HCT116 (cell line): Measurements from ENCODE around the gene PIK3R6. TPM values are rescaled to one million over a fixed set of nuclear protein-coding genes. Genes with fewer than 3 reads are reported as not detected.

Source experiments
- ATAC-seq: fragments of 200-7000 bp; cut with Tn5 transposase; 2 replicates; pipeline ENCODE4 v1.9.1; 2020; ENCODE audit warnings: mild to moderate bottlenecking, moderate library complexity
- BruUV-seq: library from RNA; stranded (reverse); fragments of 400-500 nt; replicated peaks from 2 replicates; lab custom pipeline; 2021; lab: Mats Ljungman, UMichigan
- CTCF ChIA-PET: fragments of 300-600 bp; sonication (Branson Sonifier 250); formaldehyde crosslinking; loops from one replicate; lab custom pipeline; 2021; ENCODE audit warnings: antibody characterized with exemption; lab: Charles Lee
- POLR2A ChIA-PET: fragments of 300-600, 350-600 bp; sonication (Branson Sonifier 250); formaldehyde crosslinking; loops from one replicate; lab custom pipeline; 2021; ENCODE audit warnings: antibody characterized with exemption; lab: Charles Lee
- RAD21 ChIA-PET, 2 experiments: fragments of 300-600 bp; sonication (Branson Sonifier 250); formaldehyde crosslinking; loops; one replicate each; lab custom pipeline; 2023; ENCODE audit warnings: low total read pairs in 2 of 2; ENCODE audit not compliant: uncharacterized antibody in 2 of 2, unreplicated experiment in 2 of 2, low non-redundant PET in 1 of 2; lab: Charles Lee
- DNase-seq: peaks from one replicate; pipeline ENCODE4 v3.0.0-alpha.2; 2010; ENCODE audit warnings: low read depth, low spot score
- H2AFZ ChIP-seq: fragments of 200-600 bp; shearing (Covaris generic), sonication (generic); 2 replicates; pipeline ENCODE4 v1.6.1; 2017; ENCODE audit warnings: low read depth, mixed run types, mixed read lengths, antibody characterized with exemption, low read length; ENCODE audit not compliant: poor library complexity, severe bottlenecking
- H3K27ac ChIP-seq: 2 replicates; pipeline ENCODE4 v1.5.1; 2012; ENCODE audit warnings: low read depth, low read length
- H3K27me3 ChIP-seq: fragments of 200-600 bp; sonication (generic); 2 replicates; pipeline ENCODE4 v1.6.1; 2016; ENCODE audit warnings: mixed run types, low read length, mixed read lengths; ENCODE audit not compliant: insufficient read depth
- H3K36me3 ChIP-seq, 2 experiments: fragments of 200-500 bp in 1 of 2; fragments of 200-600 bp in 1 of 2; sonication (Bioruptor generic) in 1 of 2; sonication (generic) in 1 of 2; 2 replicates each; pipeline versions ENCODE4 v1.5.1 to v1.6.1; 2014 to 2016; ENCODE audit warnings: low read length in 2 of 2, inconsistent platforms in 1 of 2, mixed read lengths in 1 of 2, mixed run types in 1 of 2; ENCODE audit not compliant: insufficient read depth in 2 of 2, control insufficient read depth in 1 of 2
- H3K4me1 ChIP-seq, 2 experiments: fragments of 200-600 bp in 1 of 2; sonication (generic) in 1 of 2; 2 replicates each; pipeline versions ENCODE4 v1.5.1 to v1.6.1; 2012 to 2017; ENCODE audit warnings: low read length in 2 of 2, inconsistent platforms in 1 of 2, mild to moderate bottlenecking in 1 of 2, mixed read lengths in 1 of 2, mixed run types in 1 of 2, moderate library complexity in 1 of 2; ENCODE audit not compliant: insufficient read depth in 2 of 2, control insufficient read depth in 1 of 2
- H3K4me2 ChIP-seq: fragments of 200-600 bp; sonication (generic); 2 replicates; pipeline ENCODE4 v1.6.1; 2017; ENCODE audit warnings: mixed run types, low read length, mixed read lengths
- H3K4me3 ChIP-seq, 2 experiments: fragments of 200-600 bp in 1 of 2; sonication (generic) in 1 of 2; replicated peaks in 1 of 2; 2 replicates each; pipeline ENCODE4 v1.5.1; 2011 to 2016; ENCODE audit warnings: low read length in 2 of 2, control low read depth in 1 of 2, low read depth in 1 of 2, mild to moderate bottlenecking in 1 of 2, mixed read lengths in 1 of 2, mixed run types in 1 of 2
- H3K79me2 ChIP-seq: fragments of 200-600 bp; sonication (generic); 2 replicates; pipeline ENCODE4 v1.6.1; 2017; ENCODE audit warnings: mild to moderate bottlenecking, mixed run types, low read length, moderate library complexity, mixed read lengths; ENCODE audit not compliant: insufficient read depth
- H3K9ac ChIP-seq: fragments of 200-600 bp; sonication (generic); 2 replicates; pipeline ENCODE4 v1.6.1; 2016; ENCODE audit warnings: low read length, mixed read lengths
- H3K9me2 ChIP-seq: fragments of 200-600 bp; sonication (generic), shearing (Covaris generic); 2 replicates; pipeline ENCODE4 v1.6.1; 2017; ENCODE audit warnings: mixed run types, mild to moderate bottlenecking, moderate library complexity; ENCODE audit not compliant: insufficient read depth
- H3K9me3 ChIP-seq, 2 experiments: fragments of 200-500 bp in 1 of 2; fragments of 200-600 bp in 1 of 2; sonication (Bioruptor generic) in 1 of 2; sonication (generic) in 1 of 2; 2 replicates each; pipeline ENCODE4 v1.6.1; 2014 to 2017; ENCODE audit warnings: low read length in 2 of 2, mixed read lengths in 2 of 2, inconsistent platforms in 1 of 2, low read depth in 1 of 2, mild to moderate bottlenecking in 1 of 2, mixed run types in 1 of 2, moderate library complexity in 1 of 2; ENCODE audit not compliant: control insufficient read depth in 1 of 2, insufficient read depth in 1 of 2
- H4K20me1 ChIP-seq: fragments of 200-600 bp; sonication (generic), shearing (Covaris generic); 2 replicates; pipeline ENCODE4 v1.6.1; 2017; ENCODE audit warnings: mixed run types, mild to moderate bottlenecking, moderate library complexity; ENCODE audit not compliant: insufficient read depth
- CEBPB ChIP-seq: IDR thresholded peaks from 2 replicates; pipeline ENCODE4 v1.6.1; 2012; ENCODE audit warnings: low read depth
- EGR1 ChIP-seq: IDR thresholded peaks from 2 replicates; pipeline ENCODE4 v1.6.1; 2012; ENCODE audit warnings: low read depth
- FOSL1 ChIP-seq: IDR thresholded peaks from 2 replicates; pipeline ENCODE4 v1.6.1; 2012; ENCODE audit warnings: low read depth
- POLR2A ChIP-seq: IDR thresholded peaks from 2 replicates; pipeline ENCODE4 v1.7.0; 2011; ENCODE audit warnings: borderline replicate concordance; ENCODE audit not compliant: insufficient read depth, insufficient read length; ENCODE audit errors: extremely low read depth
- POLR2AphosphoS5 ChIP-seq: IDR thresholded peaks from 2 replicates; pipeline ENCODE4 v1.6.1; 2011; ENCODE audit warnings: mild to moderate bottlenecking, low read depth, low read length, moderate library complexity
- SP1 ChIP-seq: IDR thresholded peaks from 2 replicates; pipeline ENCODE4 v1.6.1; 2012; ENCODE audit warnings: low read depth
- SRF ChIP-seq: IDR thresholded peaks from 2 replicates; pipeline ENCODE4 v1.6.1; 2012; ENCODE audit warnings: low read depth
- YY1 ChIP-seq: IDR thresholded peaks from 2 replicates; pipeline ENCODE4 v1.6.1; 2011; ENCODE audit warnings: low read length, low read depth, moderate library complexity, mild to moderate bottlenecking; ENCODE audit not compliant: insufficient replicate concordance; ENCODE audit errors: extremely low read depth
- ZNF274 ChIP-seq: fragments of 200-500 bp; sonication (Bioruptor generic); IDR thresholded peaks from 2 replicates; pipeline ENCODE4 v1.6.1; 2014; ENCODE audit warnings: mild to moderate bottlenecking, low read depth, low read length, inconsistent platforms
- intact Hi-C: fragments of 100-400 bp; cut with micrococcal nuclease; formaldehyde crosslinking; loops from 2 replicates; pipeline ENCODE4 v1.10.0; 2022
- total RNA-seq: library from RNA; stranded (reverse); gene quantifications from one replicate; pipeline ENCODE4 v1.2.1, GENCODE V29; 2021; ENCODE audit not compliant: unreplicated experiment
- TF ChIP-seq, protein P1 (sequence below): IDR thresholded peaks from 2 replicates; pipeline ENCODE4 v1.6.1; 2012
- TF ChIP-seq, protein P2 (sequence below): IDR thresholded peaks from 2 replicates; pipeline ENCODE4 v1.6.1; 2012; ENCODE audit warnings: low read depth
- TF ChIP-seq, protein P3 (sequence below): IDR thresholded peaks from 2 replicates; pipeline ENCODE4 v1.6.1; 2011; ENCODE audit warnings: mild to moderate bottlenecking, low read length, moderate library complexity; ENCODE audit not compliant: insufficient replicate concordance; ENCODE audit errors: extremely low read depth
- TF ChIP-seq, protein P4 (sequence below), 3 experiments: fragments of 200-600 bp in 1 of 3; sonication (generic) in 1 of 3; IDR thresholded peaks in 2 of 3; conservative IDR thresholded peaks in 1 of 3; 2 replicates each; pipeline ENCODE4 v1.5.1; 2012 to 2017; ENCODE audit warnings: low read depth in 2 of 3, low read length in 2 of 3, antibody characterized with exemption in 1 of 3, borderline replicate concordance in 1 of 3, control low read depth in 1 of 3, mild to moderate bottlenecking in 1 of 3, mixed read lengths in 1 of 3, mixed run types in 1 of 3, moderate library complexity in 1 of 3; ENCODE audit not compliant: insufficient read depth in 1 of 3

The PIK3R6 gene
- total RNA-seq, 1 experiment from 2014 or later, result 0.07 TPM

DNA sequence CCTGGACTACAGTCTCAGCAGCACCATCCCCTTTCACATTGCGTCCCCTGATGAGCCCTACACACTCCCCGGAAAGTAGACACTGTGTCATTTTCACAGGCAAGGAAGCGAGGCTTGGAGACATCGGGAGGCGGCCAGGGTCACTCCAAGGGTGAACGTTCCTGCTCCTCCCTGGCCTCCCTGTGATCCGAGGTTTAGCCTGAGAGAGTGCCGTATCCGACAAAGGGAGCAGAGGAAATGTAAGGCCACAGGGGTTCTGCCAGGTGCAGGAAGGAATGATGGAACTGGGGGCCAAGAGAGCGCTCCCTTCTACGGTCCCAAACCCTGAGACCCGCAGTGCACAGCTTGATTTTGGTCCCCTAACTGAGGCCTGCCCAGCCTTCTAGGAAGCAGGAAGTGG lies 8.0 kb upstream of the PIK3R6 start:
- Histone ChIP-seq H3K4me1 (no peaks in the 10 kb centered on the region), H3K9me3 (no peaks in the 10 kb centered on the region), H3K27me3 (peaks cover 13% of the 10 kb centered on the region), H3K9me2 (no peaks in the 10 kb centered on the region)
- ChIA-PET RAD21 (no interaction called here), POLR2A (no interaction called here)
- TF ChIP-seq FOSL1, result no peak
- TF ChIP-seq, protein P1, sequence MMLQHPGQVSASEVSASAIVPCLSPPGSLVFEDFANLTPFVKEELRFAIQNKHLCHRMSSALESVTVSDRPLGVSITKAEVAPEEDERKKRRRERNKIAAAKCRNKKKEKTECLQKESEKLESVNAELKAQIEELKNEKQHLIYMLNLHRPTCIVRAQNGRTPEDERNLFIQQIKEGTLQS, result no peak
- no peak for TF ChIP-seq CEBPB
- TF ChIP-seq SP1, result no peak
- TF ChIP-seq, protein P2, sequence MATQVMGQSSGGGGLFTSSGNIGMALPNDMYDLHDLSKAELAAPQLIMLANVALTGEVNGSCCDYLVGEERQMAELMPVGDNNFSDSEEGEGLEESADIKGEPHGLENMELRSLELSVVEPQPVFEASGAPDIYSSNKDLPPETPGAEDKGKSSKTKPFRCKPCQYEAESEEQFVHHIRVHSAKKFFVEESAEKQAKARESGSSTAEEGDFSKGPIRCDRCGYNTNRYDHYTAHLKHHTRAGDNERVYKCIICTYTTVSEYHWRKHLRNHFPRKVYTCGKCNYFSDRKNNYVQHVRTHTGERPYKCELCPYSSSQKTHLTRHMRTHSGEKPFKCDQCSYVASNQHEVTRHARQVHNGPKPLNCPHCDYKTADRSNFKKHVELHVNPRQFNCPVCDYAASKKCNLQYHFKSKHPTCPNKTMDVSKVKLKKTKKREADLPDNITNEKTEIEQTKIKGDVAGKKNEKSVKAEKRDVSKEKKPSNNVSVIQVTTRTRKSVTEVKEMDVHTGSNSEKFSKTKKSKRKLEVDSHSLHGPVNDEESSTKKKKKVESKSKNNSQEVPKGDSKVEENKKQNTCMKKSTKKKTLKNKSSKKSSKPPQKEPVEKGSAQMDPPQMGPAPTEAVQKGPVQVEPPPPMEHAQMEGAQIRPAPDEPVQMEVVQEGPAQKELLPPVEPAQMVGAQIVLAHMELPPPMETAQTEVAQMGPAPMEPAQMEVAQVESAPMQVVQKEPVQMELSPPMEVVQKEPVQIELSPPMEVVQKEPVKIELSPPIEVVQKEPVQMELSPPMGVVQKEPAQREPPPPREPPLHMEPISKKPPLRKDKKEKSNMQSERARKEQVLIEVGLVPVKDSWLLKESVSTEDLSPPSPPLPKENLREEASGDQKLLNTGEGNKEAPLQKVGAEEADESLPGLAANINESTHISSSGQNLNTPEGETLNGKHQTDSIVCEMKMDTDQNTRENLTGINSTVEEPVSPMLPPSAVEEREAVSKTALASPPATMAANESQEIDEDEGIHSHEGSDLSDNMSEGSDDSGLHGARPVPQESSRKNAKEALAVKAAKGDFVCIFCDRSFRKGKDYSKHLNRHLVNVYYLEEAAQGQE, result no peak
- TF ChIP-seq YY1, result no peak
- no peak for TF ChIP-seq POLR2AphosphoS5
- TF ChIP-seq, protein P3, sequence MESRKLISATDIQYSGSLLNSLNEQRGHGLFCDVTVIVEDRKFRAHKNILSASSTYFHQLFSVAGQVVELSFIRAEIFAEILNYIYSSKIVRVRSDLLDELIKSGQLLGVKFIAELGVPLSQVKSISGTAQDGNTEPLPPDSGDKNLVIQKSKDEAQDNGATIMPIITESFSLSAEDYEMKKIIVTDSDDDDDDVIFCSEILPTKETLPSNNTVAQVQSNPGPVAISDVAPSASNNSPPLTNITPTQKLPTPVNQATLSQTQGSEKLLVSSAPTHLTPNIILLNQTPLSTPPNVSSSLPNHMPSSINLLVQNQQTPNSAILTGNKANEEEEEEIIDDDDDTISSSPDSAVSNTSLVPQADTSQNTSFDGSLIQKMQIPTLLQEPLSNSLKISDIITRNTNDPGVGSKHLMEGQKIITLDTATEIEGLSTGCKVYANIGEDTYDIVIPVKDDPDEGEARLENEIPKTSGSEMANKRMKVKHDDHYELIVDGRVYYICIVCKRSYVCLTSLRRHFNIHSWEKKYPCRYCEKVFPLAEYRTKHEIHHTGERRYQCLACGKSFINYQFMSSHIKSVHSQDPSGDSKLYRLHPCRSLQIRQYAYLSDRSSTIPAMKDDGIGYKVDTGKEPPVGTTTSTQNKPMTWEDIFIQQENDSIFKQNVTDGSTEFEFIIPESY, result no peak
- TF ChIP-seq EGR1, result no peak
- no peak for TF ChIP-seq SRF
- no peak for TF ChIP-seq ZNF274
- TF ChIP-seq, protein P4, sequence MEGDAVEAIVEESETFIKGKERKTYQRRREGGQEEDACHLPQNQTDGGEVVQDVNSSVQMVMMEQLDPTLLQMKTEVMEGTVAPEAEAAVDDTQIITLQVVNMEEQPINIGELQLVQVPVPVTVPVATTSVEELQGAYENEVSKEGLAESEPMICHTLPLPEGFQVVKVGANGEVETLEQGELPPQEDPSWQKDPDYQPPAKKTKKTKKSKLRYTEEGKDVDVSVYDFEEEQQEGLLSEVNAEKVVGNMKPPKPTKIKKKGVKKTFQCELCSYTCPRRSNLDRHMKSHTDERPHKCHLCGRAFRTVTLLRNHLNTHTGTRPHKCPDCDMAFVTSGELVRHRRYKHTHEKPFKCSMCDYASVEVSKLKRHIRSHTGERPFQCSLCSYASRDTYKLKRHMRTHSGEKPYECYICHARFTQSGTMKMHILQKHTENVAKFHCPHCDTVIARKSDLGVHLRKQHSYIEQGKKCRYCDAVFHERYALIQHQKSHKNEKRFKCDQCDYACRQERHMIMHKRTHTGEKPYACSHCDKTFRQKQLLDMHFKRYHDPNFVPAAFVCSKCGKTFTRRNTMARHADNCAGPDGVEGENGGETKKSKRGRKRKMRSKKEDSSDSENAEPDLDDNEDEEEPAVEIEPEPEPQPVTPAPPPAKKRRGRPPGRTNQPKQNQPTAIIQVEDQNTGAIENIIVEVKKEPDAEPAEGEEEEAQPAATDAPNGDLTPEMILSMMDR (IDR thresholded peaks at IDR 0.05 in 2 of 3, conservative IDR thresholded peaks at IDR 0.05 in 1 of 3; ENCODE audit: borderline replicate concordance in 1 of 3, insufficient read depth in 1 of 3, low read depth in 2 of 3, low read length in 2 of 3), result no peak
- no peak for TF ChIP-seq POLR2A
- TF ChIP-seq, all 23 proteins: peak for 0
- CTCF ChIA-PET, result no interaction called here
- intact Hi-C loops, result no loop called here
- H3K4me3 ChIP-seq, result no peak overlapping the region
- H3K36me3 ChIP-seq, result no peaks in the 10 kb centered on the region
- ATAC-seq, result no peak
- no TSS peak for BruUV-seq
- no peak overlapping the region for H3K9ac ChIP-seq
- H3K4me2 ChIP-seq, result no peak overlapping the region
- no peak overlapping the region for H2AFZ ChIP-seq
- H3K79me2 ChIP-seq, result no peaks in the 10 kb centered on the region
- H4K20me1 ChIP-seq, result no peaks in the 10 kb centered on the region
- no peak for DNase-seq
- no peak overlapping the region for H3K27ac ChIP-seq
